Cardiac fibroblast (primary cell): Measurements from ENCODE around the gene CNTNAP2.

Source experiments
- DNase-seq, 2 donors: peaks; one replicate each; pipeline versions ENCODE4 v3.0.0 to v3.0.0-alpha.2; 2010; ENCODE audit warnings: low read depth in 2 of 2
- H3K4me3 ChIP-seq, 2 donors: replicated peaks in 1 of 2; 1 replicate in 1 of 2; 2 replicates in 1 of 2; pipeline ENCODE4 v1.5.1; 2011; ENCODE audit warnings: low read depth in 2 of 2, low read length in 2 of 2, mild to moderate bottlenecking in 2 of 2, moderate library complexity in 1 of 2
- TF ChIP-seq, protein P1 (sequence below): IDR thresholded peaks from one replicate; pipeline ENCODE4 v1.5.1; 2011; ENCODE audit warnings: low read depth, mild to moderate bottlenecking, low read length, inconsistent platforms

The CNTNAP2 gene

GRCh38 chr7:147982307-147982706 is 1865.7 kb downstream of the CNTNAP2 start:
- TF ChIP-seq, protein P1, sequence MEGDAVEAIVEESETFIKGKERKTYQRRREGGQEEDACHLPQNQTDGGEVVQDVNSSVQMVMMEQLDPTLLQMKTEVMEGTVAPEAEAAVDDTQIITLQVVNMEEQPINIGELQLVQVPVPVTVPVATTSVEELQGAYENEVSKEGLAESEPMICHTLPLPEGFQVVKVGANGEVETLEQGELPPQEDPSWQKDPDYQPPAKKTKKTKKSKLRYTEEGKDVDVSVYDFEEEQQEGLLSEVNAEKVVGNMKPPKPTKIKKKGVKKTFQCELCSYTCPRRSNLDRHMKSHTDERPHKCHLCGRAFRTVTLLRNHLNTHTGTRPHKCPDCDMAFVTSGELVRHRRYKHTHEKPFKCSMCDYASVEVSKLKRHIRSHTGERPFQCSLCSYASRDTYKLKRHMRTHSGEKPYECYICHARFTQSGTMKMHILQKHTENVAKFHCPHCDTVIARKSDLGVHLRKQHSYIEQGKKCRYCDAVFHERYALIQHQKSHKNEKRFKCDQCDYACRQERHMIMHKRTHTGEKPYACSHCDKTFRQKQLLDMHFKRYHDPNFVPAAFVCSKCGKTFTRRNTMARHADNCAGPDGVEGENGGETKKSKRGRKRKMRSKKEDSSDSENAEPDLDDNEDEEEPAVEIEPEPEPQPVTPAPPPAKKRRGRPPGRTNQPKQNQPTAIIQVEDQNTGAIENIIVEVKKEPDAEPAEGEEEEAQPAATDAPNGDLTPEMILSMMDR: no peak
- H3K4me3 ChIP-seq: no peak overlapping the region
- DNase-seq: no peak

GRCh38 chr7:147984265-147984664 is 1867.7 kb downstream of the CNTNAP2 start:
- no peak overlapping the region for H3K4me3 ChIP-seq
- DNase-seq: no peak
- TF ChIP-seq, protein P1: no peak

- no peak overlapping the region for H3K4me3 ChIP-seq
- TF ChIP-seq, protein P1: no peak
- DNase-seq: no peak
These were observed 1873.5 kb downstream of the CNTNAP2 start for GRCh38 chr7:147990079-147990478.

GRCh38 chr7:147990942-147991341 is 1874.3 kb downstream of the CNTNAP2 start:
- TF ChIP-seq, protein P1: no peak
- no peak for DNase-seq
- H3K4me3 ChIP-seq: no peak overlapping the region

DNA sequence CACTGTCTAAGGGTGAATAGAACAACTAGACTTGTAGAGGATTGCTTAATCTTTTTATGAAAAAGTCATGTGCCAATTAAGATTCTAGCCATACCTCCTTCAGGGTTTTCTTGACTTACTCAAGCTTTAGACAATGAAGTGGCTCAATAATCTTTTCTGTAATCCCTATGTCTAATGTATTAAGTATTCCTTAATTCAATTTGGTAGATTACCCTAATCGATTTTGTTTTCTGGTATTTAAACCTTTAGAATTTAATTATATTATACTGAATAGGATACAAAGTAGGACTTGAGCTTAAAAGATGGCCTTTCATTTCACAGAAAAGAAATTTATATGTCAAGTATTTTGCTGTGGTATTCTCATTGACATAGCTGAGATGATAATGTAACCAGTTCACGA is 1876.1 kb downstream of the CNTNAP2 start:
- no peak overlapping the region for H3K4me3 ChIP-seq
- DNase-seq: no peak
- TF ChIP-seq, protein P1: no peak

DNA sequence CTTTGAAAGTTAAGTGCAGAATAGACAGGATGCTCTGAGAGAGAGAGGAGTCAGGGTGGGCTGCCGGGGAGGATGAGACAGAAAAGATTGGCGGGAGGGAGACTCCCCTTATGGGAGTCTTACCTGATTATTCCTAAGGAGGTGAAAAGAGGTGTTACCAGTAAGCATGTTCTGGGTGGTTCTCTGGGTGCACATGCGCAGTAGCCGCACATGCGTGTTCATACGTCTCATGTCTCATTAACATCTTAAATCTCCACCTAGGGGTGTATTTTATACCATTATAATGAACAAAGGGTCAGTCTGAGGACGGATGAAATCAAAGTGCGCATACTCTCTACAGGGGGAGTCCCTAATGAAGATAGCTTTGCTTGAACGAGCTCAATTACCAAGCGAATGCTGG is 1881.0 kb downstream of the CNTNAP2 start:
- no peak overlapping the region for H3K4me3 ChIP-seq
- no peak for DNase-seq
- TF ChIP-seq, protein P1: no peak

DNA sequence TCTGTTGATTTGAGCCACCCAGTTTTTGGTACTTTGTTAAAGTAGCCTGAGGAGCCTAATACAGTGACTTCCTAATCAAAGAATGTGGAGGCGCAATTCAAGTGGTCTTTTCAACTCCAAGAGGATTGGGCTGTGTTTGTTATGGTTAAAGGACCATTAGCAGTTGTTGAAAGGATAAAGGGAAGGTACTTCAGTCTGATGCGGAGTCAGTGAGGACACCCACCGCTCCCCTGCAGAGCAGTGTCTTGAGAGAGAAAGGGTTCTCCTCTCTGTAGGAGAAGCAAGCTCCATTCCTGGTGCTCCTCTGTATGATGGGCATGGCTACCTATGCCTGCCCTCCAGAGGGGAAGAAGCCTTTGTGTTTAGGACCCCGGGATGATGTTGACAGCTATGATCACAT is 1883.4 kb downstream of the CNTNAP2 start:
- TF ChIP-seq, protein P1: no peak
- DNase-seq: no peak
- H3K4me3 ChIP-seq: no peak overlapping the region
